GM12875 (cell line): ENCODE results near the gene HAS3.
"Not testable (repeated sequence)": the region's sequence is repeated elsewhere in the genome, so short reads cannot be mapped to it uniquely, and the experiment has no call there.

Source experiments
- H3K4me3 ChIP-seq: one replicate; pipeline ENCODE4 v1.5.1; 2011; ENCODE audit warnings: low read depth, low read length, control low read depth
- TF ChIP-seq, protein P1 (sequence below): IDR thresholded peaks from 2 replicates; pipeline ENCODE4 v1.5.1; 2011; ENCODE audit warnings: low read depth, mild to moderate bottlenecking, control low read depth, inconsistent platforms, low read length, moderate library complexity, borderline replicate concordance; ENCODE audit not compliant: insufficient read depth

Gene HAS3, protein sequence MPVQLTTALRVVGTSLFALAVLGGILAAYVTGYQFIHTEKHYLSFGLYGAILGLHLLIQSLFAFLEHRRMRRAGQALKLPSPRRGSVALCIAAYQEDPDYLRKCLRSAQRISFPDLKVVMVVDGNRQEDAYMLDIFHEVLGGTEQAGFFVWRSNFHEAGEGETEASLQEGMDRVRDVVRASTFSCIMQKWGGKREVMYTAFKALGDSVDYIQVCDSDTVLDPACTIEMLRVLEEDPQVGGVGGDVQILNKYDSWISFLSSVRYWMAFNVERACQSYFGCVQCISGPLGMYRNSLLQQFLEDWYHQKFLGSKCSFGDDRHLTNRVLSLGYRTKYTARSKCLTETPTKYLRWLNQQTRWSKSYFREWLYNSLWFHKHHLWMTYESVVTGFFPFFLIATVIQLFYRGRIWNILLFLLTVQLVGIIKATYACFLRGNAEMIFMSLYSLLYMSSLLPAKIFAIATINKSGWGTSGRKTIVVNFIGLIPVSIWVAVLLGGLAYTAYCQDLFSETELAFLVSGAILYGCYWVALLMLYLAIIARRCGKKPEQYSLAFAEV

DNA sequence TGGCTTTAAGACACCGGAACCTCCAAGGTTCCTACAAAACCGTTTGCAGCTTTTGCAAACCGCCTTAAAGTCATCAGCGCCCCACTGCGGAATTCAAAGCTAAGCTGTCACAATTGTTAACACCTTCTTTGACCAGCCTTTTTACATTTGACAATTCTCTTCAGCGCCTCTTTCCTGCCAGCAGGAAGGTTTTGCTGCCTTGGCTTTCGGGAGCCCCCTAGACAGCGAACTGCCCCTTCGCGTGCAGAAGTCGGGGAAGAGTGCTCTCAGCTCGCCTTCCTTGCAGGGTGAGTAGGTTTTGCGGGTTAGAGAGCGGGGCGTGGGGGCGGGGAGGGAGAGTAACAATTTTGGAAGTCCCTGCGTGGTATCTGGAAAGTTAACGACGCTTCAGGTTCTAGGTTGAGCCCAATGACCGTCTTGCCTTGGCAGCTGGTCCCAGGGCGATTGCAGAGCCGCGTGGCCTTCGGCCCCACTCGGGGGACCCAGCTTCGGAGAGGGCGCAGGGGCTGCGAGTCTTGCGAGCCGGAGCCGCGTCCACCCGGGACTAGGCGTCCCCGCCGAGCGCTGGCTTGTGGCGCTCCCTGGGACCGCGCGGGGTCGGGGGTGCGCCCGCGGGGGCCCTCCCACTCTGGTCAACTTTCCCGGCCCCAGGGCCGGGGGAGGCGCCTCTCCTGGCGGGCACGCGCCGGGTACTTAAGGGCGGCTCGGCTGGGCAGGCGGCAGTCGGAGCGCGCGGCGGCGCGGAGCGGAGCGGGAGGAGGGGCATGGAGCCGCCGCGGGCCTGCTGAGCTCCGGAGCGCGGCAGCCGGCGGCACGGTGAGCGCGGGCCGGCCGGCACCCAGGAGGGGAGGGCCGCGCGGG is at the start of gene HAS3:
Gene HAS3, plus strand, starts transcription at position 153 of the 861 bp plus-strand sequence. CDS start 3,743 bp downstream, outside the sequence.
- TF ChIP-seq, protein P1, sequence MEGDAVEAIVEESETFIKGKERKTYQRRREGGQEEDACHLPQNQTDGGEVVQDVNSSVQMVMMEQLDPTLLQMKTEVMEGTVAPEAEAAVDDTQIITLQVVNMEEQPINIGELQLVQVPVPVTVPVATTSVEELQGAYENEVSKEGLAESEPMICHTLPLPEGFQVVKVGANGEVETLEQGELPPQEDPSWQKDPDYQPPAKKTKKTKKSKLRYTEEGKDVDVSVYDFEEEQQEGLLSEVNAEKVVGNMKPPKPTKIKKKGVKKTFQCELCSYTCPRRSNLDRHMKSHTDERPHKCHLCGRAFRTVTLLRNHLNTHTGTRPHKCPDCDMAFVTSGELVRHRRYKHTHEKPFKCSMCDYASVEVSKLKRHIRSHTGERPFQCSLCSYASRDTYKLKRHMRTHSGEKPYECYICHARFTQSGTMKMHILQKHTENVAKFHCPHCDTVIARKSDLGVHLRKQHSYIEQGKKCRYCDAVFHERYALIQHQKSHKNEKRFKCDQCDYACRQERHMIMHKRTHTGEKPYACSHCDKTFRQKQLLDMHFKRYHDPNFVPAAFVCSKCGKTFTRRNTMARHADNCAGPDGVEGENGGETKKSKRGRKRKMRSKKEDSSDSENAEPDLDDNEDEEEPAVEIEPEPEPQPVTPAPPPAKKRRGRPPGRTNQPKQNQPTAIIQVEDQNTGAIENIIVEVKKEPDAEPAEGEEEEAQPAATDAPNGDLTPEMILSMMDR: peak; percentile 16; the same call in 1 of the 2 replicates
- peak within 1 kb of the TSS; percentile 45 for H3K4me3 ChIP-seq

DNA sequence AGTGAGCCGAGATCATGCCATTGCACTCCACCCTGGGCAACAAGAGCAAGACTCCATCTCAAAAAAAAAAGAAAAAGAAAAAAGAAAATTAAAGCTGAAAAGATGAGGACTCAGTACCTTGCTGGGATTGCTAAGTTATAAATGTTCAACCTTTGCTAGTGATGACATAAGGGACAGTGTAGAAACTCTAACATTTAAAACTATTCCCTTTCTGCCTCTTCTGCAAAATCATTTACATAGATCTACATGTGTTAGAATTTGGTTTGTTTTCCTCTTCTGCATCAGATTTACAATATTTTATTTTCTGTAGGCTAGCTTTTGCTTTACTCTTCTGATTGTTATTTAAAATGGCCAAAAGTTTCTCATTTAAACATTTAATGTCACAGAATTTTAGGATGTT is 49.5 kb upstream of the HAS3 start:
- H3K4me3 ChIP-seq: no peak overlapping the region
- TF ChIP-seq, protein P1: no peak

DNA sequence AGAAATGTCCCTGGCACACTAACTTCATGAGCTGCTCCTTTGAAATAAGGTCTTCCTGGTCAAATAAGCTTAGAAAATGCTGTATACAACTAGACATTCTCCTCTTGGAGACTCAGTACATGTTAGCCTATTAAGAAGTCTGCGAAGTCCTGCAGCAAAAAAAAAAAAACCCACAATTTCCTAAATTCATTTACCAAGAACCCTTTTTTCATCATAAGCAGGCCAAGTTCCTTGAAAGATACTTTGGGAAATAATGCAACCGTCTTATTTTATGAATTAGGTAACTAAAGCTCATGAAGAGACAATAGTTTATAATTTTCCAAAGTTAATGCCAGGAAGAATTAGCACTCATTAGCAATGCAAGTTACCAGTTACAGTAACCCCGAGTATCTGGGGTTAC is 49.0 kb upstream of the HAS3 start:
- TF ChIP-seq, protein P1: no peak
- H3K4me3 ChIP-seq: no peak overlapping the region

DNA sequence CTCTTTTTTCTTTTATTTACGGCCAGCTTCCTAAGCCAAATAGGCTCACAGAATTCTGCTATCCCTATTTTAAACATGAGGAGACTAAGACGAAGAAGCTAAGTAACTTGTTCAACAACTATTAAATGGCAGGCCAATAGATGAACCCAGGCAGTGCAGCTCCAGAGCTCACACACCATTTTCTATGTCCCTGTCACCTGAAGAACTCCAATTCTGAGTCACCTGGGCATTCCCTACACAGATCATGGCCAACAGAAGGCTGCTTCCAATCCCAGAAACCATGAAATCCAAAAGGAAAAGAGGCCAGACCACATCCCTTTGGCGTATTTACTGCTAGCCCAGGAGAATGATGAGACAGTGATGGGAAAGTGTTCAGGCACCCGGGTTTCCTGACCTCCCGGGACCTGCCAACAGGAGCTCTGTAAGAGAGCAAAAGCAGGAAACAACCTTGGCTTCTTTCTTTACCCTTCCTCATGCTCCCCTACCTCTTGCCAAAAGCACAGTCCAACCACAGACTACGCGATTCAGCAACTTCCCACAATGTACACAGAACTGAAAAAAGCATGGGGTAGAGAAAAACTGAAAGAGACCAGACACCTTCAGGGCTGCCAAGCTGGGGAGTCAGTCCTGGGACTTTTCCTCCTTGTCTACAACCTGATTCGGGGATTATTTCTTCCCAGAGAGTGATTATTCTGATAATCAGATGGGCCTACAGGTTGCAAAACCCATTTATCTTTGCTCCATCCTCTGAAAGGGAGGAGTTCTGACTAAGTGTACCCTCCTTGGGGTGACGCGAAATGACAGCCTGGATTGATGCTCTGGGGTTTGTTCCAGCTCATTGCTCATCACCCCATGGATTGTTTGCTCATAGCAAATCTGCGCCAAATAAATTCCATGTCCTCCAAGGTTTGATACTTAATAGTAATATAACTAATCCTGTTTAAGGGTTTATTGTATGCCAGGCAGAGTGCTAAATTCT is 47.8 kb upstream of the HAS3 start:
- TF ChIP-seq, protein P1: no peak
- H3K4me3 ChIP-seq: no peak overlapping the region

DNA sequence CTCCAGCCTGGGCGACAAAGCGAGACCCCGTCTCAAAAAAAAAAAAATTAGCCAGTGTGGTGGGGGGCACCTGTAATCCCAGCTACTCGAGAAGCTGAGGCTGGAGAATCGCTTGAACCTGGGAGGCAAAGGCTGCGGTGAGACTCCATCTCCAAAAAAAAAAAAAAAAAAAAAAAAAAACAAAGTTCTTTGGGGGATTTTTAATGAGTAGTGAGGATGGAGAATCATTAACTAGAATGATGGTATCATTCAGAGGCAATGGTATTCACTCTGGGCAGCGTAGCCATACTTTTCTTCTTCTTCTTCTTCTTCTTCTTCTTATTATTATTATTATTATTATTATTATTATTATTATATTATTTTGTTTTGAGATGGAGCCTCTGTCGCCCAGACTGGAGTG is 42.0 kb upstream of the HAS3 start:
- not testable (repeated sequence) for H3K4me3 ChIP-seq

DNA sequence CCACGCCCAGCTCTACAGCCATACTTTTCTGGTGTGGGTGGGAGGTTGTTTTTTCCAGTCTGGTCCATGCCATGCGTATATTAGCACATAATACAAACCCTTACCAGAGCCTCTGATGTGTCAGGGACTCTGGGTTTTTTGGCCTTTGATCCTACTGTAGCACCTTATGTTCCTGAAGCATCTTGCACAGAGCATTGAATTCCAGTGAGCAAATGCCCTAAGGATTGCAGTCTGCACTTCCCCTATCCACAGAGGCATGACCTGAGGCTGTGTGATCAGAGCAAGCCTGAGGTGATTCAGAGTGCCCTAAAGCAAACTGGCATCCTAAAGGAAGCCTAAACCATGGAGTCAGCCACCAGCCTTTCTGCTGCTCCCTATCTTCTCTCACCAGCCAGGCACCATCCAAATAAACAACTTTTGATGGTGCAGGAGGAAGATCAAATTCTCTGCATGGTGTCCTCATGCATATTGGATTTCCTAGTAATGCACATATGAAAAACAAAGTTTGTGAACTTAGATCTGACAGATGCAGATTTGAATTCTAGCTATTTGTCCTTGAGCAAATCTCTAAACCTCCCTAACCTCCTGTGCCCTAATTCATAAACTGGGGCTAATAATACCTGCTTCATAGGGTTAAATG is 41.2 kb upstream of the HAS3 start:
- TF ChIP-seq, protein P1: no peak

More for the DNA sequence above, 41.2 kb upstream of the HAS3 start:
- H3K4me3 ChIP-seq: no peak overlapping the region
